COR-L47 (cell line): ENCODE measurements around the gene SSRP1.

Experiments used
- DNase-seq: peaks from one replicate; lab custom pipeline; 2025; lab: John Stamatoyannopoulos, UW

Gene SSRP1

GRCh38 chr11:57359896-57360690, 24.4 kb upstream of the SSRP1 start:
- DNase-seq = no peak

DNA sequence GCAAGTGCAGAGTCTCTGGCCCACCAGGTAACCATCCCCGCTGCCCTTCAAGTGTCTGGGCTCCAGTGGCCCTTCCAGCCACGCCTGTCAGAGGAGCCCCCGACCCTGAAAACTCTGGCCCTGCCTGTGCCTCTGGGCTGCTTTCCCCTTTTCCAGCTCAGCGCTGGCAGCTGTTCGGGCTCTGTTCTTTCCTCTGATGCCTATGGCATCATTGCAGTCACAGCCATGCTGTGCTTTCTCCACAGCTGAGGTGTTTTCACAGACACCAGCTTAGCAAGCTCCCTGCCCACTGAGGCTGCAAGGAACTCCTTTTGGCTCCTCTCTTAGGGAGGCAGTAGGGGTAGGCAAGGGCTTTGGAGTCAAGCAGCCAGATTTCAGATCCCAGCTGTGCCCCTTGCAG, 23.7 kb upstream of the SSRP1 start:
- no peak for DNase-seq

DNA sequence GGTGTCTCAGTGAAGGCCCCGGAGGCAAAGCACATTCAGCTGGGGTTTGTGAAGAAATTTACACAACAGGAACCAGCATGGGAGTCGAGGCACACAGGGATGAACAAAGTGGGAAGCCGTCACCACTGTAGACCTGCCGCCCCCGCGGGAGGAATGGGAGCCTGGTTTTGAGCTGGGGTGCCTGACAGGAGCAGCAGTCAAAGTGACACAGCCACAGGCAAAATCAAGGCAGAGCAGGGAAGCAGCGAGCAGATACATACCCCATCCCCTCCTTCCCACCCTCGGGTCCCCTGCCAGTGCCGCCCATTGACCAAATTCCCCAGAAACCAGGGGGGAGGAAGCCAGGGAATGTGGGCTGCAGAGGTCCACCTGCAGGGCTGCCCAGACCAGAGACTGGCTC, 23.3 kb upstream of the SSRP1 start:
- DNase-seq = no peak

GRCh38 chr11:57358543-57358961, 22.9 kb upstream of the SSRP1 start:
- no peak for DNase-seq

GRCh38 chr11:57357856-57358255, 22.2 kb upstream of the SSRP1 start:
- no peak for DNase-seq

DNA sequence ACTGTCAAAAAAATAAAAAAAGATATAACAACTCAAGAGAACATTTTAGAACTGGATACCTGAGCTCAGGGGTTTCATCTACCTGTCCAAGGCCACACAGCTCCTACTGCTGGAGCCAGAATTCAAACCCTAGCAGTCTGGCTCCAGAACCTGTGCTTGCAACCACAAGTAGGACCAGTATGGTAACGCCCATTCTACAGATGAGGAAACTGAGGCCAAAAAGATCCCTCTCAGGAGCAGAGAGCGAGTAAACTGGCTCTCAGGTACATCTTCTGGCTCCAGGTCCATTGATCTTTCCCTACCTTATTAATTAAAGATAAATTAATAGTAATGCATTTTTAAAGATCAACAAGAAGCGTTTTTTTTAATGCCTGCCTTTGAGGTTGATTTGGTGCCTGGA, 21.6 kb upstream of the SSRP1 start:
- DNase-seq = no peak

GRCh38 chr11:57356268-57356667, 20.6 kb upstream of the SSRP1 start:
- DNase-seq = no peak

DNA sequence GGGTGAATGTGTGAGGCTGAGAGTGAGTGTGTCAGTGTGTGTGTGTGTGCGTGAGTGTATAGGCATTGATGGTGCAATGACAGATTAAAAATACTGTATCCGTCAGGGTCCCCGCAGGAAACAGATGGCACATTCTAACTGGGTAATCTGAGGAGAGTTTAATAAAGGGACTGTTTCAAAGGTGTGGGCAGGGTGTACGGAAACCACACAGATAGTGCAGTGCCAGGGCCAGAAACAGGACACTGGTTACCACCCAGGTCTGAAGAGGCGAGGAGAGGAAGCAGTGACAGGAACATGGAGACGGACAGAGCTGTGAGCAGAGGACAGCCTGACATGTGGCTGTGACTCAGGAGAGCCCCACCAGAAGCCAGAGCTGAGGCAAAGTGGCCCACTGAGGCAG, 19.0 kb upstream of the SSRP1 start:
- DNase-seq = no peak

GRCh38 chr11:57353852-57354251, 18.2 kb upstream of the SSRP1 start:
- DNase-seq = no peak

DNA sequence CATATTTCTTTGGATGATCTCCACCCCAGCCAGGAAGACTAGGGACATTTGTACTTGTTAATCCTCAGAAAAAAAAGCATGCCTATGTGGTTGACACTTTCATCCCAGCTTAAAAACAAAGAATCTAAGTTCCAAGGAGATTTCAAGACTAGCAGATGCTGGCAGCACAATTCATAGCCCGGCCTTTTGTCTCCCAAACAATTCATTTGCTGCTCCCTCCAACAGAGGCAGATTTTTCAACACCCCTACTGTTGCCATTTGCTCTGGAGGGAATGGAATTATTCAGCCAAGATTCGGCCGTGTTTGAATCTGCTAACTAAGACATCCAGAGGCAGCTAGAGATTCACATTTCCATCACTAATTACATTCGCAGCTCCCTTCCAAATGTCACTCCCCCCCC, 17.8 kb upstream of the SSRP1 start:
- DNase-seq = no peak

- no peak for DNase-seq
Measured at GRCh38 chr11:57353036-57353435, 17.3 kb upstream of the SSRP1 start.

- DNase-seq = peak; percentile 25
Measured at GRCh38 chr11:57349491-57350274, 14.0 kb upstream of the SSRP1 start.

DNA sequence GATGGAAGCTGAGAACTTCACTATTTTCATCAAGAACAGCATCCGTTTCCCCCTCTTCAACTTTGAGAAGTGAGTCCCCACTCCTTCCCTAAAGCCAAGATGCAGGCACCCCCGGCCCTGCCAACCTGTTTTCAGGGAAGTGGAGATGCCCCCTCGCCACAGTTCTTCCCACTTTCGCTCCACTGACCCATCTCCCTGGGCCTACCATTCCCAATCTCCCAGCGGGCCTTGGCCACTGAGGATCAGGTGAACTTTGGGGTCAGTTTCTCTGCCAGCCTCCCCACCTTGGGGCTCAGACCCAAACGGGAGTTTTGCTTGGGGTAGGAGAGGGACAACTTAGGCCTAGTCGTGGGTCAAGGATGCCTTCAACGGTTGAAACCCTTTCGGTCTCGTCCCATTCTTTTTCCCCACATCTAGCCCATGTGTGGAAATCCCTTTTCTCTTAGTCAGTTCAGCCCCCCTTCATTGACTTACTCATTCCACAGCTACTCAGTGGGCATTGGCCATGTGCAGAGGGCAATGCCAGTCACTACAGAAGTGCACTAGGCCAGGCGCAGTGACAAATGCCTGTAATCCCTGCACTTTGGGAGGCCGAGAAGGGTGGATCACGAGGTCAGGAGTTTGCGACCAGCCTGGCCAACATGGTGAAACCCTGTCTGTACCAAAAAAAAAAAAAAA, 13.1 kb upstream of the SSRP1 start:
- no peak for DNase-seq

GRCh38 chr11:57348052-57348451, 12.4 kb upstream of the SSRP1 start:
- DNase-seq = no peak

GRCh38 chr11:57347336-57347735, 11.6 kb upstream of the SSRP1 start:
- DNase-seq = no peak

- DNase-seq = peak; percentile 66
Measured at GRCh38 chr11:57345555-57346211, 10.0 kb upstream of the SSRP1 start.

GRCh38 chr11:57344826-57345225, 9.1 kb upstream of the SSRP1 start:
- no peak for DNase-seq

- DNase-seq = no peak
Measured at GRCh38 chr11:57343825-57344224, 8.1 kb upstream of the SSRP1 start.

GRCh38 chr11:57342702-57343101, 7.0 kb upstream of the SSRP1 start:
- DNase-seq = no peak

GRCh38 chr11:57341250-57341808, 5.6 kb upstream of the SSRP1 start:
- DNase-seq = no peak

DNA sequence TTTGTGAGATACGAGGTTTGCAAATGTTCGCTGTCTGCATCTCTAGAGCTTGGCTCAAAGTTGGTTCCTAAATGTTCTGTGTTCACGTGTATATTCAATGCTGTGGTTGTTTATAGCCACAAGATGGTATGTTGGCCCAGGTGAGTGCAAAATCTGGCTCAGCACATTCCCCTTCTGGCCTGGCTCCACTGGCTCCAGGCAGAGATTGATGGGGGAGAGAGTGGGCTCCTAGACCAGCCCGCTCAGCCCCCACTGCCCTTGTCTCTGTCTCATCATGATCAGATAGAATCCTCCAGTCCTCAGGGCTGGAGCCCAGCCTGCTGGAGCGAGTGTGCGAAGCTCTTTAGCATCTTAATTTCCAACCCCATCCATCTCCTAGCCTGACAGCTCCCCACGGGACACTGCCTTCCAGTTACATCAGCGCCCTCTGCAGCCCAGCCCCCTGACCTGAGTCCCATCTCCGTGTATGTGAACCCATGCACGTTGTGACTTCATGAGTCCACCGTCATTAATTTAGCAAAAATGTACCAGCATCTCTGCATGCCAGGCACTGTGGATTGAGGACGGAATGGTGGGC, 4.4 kb upstream of the SSRP1 start:
- no peak for DNase-seq

DNA sequence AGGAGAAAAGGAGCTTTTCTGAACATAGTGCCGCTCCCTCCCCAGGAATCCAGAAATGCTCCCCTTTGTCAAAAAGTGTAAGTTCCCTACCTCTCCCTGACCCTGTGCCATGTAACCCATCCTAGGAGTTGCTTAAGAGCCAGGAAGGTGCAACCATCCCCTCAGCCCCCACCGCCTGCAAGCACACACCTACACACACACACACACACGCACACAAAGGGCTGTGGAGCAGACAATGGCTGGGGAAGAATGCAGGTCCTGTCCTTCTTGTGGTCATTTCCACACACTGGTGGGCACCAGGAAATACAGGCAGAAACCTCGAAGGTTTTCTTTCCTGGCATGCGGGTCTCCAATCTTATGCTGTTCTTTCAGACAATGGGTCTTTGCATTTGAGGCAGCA, 3.6 kb upstream of the SSRP1 start:
- DNase-seq = no peak
